Occipital lobe (tissue), 2 donors: ENCODE results near the gene DAB2. TPM values are rescaled to one million over a fixed set of nuclear protein-coding genes. Genes with fewer than 3 reads are reported as not detected.

ENCODE experiments used
- DNase-seq: peaks from one replicate; lab custom pipeline; 2025; lab: John Stamatoyannopoulos, UW
- total RNA-seq: library from RNA; depleted of rRNA; stranded (reverse); fragments of >200 nt; gene quantifications from one replicate; pipeline ENCODE4 v1.2.3, GENCODE V29; 2014

Gene DAB2
- total RNA-seq, 1 donor from 2014 or later: 23.4 TPM

DNA sequence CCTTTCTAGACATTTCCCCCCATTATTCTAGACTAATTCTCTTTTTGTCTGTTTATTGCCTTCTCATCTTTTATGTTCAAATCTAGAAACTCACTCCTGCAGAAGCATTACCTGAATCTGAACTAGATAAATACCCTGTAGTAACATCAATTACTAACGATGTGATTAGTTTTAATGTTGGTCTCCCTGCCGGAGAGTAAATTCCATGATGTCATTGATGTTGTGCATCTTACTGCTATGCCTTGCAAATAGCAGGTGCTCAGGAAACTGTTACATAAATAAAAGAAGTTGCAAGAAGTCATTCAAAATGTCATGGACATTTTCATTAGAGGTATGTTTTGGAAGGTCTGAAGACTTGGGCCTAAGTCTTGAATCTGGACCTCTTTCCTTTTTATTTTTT, 37.5 kb downstream of the DAB2 start:
- DNase-seq: no peak

DNA sequence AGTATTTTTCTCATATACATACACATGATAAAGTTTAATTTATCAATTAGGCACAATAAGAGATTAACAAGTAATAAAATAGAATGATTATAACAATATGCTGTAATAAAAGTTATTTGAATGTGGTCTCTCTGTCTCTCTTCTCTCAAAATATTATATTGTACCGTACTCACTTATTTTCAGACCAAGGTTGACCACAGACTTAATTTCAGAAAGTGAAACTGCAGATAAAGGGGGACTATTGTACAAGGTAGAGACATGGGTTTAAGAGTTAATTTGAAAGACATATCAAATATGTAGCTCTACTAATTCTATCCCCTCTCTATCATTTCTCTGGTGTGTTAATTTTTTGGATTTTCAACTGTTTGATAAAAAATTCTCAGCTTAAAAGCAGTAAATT, 40.5 kb downstream of the DAB2 start:
- DNase-seq: no peak

DNA sequence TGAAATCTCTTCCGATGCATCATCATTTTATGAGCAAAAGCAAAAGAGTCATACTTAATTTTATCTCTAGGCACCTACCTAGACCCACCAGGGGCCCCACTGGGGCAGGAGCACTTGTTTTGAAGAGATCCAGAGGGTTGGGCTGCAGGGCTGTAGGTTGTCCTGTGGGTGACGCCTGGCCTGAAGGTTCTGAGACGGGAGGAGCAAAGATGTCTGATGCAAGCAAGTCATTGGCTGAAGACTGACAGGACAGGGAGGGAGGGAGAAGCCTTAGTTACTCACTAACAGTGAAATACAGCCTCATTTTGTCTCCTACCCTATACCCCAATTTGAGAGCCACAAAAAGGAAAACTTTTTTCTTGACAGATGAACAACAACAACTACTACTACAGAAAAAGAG, 43.4 kb downstream of the DAB2 start:
- DNase-seq: no peak

DNA sequence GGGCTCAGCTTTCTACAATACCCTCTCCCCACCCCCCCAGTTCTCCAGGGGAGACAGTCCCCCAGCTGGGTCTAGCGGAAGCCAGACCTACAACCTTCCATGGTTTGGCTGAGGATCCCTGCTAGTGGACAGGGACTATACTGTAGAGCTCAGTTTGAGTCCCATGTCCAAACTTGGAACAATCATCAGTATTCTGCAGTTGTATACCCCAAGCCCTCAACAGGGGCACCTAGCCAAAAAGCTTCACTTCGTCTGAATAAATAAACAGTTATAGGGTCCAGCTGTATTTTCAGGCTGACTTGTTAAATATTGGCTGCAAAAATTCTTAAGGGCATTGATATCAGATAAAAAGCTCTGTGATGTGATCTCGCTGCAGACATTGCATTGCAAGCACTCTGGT, 45.1 kb downstream of the DAB2 start:
- DNase-seq: no peak

DNA sequence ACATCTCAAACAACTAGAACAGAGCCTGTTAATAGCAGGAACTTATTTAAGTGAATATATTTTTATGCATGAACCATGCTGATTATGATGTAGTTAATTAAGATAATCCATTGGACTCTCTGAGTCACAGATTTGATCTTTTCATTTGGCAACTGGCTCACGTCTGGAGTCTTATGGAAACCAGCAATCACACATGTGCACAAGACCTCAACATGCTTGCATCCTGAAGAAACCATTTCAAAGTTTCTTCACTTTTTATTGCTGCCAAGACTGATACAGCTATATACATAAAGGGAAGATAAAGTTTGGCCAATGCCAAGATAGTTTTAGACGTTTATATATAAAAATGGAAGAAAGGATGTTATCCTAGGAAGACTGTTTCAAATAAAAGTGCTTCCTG, 47.2 kb downstream of the DAB2 start:
- no peak for DNase-seq

DNA sequence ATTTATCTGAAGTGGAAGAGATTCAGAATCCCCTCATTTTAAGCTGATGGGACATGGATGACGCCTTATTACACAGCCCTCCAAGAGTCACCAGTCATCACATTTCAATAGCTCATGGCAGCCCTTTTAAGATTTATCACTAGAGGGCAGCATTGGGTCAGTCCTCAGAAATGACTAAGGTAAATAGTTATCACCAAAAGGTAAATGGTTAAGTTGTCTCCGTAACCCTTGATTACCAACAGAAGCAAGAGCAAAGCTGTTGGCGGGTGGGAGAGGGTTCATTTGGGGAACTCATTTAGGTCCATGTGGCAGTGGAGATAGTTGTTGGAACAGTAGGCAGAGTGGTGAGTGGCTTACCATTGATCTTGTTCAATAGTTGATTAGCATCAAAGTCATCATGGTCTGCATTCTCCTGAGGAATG, 48.5 kb downstream of the DAB2 start:
- DNase-seq: no peak

DNA sequence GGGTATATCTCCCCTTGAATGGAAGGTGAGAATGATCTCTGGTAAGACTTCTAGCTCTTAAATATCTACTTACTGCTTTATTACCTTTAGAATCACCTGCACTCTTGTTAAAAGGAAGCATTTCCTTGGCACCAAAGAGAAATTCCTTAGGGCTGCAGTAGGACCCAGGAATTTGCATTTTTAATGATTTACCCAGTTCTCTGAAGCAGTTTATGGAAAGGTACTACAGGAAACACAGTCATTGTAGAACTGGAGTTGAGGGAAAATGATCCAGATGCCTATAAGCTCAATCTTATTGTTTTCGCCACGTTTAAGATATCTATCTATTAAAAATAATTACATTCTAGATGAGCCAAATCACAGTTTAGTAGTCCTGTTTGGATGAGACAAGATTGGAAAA, 51.0 kb downstream of the DAB2 start:
- DNase-seq: no peak

DNA sequence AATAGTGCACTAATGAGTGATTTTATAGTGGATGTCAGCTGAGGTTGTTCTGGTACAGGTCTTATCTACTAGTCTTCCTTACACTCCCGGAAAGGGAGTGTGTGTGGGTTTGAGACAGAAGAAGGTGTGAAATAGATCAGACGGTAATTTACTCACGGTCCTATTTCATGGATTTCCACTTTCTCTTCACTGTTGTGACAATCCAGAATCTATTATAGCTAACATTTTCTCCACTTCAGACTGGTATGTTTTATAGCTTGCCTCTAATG, 53.5 kb downstream of the DAB2 start:
- no peak for DNase-seq

DNA sequence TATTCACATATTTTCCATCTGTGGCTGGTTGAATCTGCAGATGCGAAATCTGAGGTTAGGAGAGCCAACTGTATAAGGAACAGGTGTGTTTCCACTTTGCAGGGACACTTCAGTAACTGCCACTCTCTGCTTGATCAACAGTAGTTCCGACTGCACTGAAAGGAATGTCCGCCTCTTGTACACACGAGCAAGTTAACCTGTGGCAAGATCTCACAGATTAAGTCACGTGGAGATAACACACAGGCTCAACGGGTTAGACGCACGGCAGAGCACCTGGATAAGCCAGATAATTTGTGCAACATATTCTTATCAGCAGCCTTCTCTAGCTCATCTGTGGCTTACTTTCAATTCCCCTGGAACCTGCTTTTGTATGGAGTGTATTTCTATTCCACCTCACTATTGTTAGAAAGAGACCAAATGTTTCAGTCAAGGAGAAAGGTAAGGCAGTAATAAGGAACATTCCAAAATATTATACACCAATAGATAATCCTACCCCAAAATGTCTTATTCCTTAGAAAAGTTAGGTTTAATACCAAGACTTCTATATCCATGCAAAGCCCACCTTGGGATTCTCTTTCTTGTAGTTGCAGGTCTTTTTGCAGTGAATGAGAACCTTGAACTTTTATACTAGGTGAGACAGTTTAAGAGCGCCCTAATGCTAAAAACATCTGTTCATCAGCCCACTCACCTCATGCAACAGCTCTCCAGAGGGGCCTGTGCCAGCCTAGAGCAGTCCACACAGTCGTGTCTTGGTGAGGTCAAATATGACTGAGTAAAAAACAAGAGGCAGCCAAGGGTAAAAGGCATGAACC, 54.0 kb downstream of the DAB2 start:
- no peak for DNase-seq

DNA sequence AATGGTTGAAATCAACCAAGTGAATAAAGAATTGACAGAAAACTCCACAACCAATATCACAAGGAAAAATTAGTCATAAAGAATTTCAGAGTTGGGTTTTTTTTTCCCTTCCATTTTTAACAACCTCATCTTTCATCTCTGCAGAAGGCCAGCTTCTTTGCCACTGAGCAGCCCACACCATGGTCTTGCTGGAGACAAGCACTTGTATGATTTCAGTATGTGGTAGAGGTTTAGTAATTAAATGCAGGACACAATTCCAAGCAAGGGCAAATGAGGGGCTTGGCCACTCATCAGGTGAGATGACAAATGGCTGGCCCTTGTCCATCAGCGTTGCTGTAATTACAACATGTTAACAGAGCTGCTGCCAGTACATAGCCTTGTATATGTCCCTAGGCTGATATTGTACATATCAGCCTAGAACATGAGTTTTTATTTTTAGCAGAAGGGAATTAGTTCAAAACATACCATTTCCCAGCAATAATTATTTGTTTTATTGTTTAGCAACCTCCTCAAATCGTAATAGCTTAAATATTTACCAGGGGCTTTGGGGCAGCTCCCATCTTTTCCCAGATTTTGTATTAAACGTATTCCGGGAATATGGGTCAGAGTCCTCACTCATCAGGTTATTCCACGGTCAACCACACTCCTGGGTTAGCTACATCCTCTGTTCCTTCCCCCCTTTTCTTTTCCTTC, 55.5 kb downstream of the DAB2 start:
- no peak for DNase-seq

DNA sequence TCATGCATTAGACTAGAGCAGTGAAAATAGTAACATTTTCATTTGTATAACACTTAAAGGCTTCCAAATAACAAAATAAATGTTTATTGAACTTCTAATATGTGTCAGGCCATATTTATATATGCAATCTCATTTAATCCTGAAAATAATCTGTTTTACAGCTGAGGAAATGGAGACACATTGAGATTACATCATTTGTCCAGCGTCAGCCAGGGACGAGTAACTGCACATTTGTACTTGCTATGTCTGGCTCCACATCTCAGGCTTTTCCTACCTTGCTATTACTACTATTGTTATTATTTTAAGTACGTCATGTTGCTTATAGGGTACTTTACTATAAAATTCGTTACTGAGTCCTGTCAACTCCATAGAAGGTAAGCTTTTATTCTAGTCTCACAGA, 56.7 kb downstream of the DAB2 start:
- no peak for DNase-seq

DNA sequence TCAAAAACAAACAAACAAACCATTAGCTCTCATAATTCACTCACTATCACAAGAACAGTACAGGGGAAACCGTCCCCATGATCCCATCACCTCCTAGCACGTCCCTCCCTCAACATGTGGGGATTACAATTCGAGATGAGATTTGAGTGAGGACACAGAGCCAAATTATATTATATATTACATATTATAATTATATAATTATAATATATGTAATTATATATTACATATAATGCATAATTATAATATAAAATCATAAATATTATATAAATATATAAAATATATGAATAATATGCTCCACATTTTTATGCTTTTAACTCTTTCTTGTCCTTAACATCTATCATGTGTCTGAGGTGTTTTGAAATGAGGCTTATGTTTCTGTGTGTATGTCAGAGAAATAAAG, 57.1 kb downstream of the DAB2 start:
- DNase-seq: no peak

DNA sequence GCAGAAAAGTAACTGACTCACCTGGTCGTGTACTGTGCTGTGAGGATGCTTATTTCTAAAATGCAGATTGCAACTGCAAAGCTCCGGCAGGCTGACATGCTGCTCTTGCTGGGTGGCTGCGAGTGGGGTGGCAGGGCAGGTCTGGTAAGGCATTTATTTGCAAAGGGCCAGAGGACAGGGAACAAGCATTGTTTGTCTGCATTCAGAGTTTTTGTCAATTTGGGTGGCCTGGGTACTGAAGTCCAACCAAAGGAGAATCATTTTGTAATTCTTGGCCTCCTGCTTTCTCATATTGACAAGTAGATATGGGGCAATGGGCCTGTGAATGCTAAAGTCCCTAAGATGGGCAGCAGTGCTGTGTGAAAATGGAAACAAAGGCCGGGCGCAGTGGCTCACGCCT, 60.4 kb downstream of the DAB2 start, which contains the start of gene C9:
C9 (minus strand) TSS at position 129 of the 400 bp plus-strand sequence; CDS start at position 98, 31 bp downstream.
- no peak for DNase-seq

DNA sequence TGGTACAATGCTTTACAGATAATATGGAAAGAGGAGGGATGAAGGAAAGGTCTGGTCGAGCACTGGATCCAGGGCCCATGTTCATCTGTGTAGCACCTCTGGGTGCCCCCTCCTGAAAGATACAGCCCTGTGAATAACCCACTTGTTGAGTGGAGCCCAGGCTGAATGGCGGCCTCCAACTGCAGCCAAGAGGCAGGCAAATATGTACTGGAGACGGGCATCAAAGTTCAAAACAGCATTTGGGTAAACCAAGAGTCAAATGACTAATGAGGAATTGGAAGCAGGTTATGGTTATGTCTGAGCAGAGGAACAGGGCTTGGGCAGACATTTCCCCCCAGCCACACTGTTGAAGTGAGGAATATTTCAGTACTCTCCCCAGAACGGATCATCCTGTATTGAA, 61.6 kb downstream of the DAB2 start:
- no peak for DNase-seq

DNA sequence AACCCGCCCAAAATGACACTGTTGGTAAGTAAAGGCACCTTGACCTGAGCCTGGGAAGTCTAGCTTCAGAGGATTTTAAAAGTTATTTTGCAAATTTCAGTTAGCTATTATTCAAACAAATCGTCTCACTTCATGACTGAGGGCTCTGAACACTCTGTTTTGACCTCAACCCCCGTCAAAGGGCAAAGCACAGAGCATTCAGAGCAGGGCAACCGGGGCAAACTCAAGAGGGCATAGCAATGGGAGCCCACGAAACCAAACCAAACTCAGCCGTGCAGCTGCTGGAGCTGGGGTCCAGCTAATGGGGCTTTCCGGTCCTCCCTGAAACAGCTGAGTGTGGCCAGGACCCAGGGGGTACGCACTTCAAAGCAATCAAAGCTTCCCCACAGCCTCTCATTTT, 62.1 kb downstream of the DAB2 start:
- no peak for DNase-seq

DNA sequence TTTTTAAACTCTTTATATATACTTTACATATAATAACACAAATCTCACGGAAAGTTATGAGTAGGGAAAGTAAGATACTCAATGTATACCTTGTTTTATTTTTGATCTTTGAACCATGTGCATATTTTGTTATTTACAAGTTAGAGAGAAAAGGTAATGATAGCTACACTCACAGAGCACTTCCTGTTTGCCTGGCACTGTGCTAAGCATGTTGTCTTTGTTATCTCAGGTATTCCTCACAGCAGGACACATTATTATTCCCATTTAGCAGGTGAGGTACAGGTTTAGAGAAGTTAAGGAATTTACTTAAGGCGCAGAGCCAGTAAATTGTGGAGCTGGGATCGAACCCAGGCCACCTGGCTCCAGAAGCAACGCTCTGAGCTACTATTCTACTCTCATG, 63.5 kb downstream of the DAB2 start:
- no peak for DNase-seq

DNA sequence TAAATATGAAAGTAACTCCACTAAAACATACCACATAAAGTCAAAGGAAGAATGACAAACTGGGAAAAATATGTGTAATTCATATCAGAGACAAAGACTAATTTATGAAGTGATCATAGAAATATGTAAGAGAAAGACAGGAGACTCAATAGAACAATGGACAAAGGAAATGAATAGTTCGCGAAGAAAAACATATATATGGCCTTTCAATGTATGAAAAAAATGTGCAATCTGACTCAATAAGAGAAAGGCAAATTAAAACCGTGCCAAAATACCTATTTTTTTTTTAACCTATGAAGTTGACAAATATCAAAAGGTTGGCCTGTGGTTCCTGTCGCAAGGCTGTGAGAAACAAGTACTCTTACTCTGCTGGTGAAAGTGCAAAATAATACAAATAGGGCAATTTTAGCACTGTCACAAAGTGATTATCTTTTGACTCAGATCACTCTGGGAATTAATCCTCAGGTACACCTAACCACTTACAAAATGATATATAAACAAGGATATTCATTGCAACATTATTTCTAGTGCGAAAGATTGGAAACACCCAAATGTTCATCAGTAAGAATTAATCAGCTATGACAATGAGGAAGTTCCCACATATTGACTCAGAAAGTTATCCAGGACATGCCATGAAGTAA, 64.2 kb downstream of the DAB2 start:
- no peak for DNase-seq

DNA sequence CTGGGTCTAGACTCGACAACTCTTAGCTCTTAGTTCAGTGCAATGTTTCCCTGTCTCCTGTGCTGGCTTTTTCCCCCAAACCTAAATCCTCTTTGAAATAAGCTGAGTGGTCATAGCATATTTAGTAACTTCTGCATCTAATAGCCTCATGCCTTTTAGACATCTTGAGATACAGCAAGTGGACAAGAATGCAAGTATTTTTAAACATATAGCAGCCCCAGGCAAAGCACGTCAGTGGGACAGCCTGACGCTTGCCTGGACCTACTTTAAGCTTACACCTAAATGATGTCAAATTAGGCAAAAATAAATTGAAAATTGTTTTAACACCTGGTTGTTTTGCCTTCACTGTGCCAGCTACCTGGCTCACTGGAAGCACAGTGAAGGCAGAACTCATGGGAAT, 68.5 kb downstream of the DAB2 start:
- DNase-seq: no peak

DNA sequence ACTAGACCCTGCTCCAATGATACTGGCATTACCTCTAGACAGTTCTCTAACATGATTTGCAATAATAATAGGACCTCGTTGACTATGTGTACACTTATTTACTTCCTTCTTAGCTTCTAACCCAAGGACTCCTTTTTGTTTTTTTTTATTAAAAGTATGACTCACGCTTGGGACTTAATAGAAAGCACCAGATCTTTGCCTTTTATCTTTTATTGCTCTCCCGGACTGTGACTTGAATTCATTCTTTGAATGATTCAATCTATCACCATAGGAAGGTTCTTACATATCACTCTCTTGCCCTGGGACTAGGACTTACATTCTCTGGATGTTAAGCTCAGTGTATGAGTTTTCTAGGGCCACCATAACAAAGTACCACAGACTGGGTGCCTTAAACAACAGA, 69.5 kb downstream of the DAB2 start:
- DNase-seq: no peak

DNA sequence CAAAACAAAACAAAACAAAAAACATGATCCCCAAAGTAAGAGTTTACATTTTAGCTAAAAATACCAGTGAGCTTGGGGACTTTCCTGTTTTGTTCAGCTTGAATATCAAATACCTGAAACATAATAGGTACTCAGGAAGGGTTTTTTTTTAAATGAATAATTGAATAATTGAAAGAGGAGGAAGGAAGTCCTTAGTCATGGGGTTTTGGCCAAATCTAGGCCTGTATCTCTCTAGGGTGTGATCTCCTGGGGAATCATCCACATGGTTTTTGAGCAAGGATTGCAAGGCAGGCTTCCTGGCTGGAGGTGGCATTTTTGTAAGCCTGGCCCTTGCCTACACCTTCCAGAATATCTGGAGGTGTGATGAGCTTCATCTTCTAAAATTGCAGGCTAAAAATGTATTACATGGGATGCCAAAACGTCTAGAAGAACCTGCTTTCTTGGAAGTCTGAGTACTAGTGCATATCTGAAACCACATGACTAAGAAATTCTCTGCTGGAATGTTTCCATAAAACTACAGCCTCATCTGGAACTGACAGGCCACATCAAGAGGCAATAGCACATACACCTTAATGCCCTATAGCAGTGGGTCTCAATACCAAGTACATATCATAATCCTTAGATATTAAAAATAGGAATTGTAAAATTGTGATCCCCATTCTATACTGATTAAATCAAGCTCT, 70.9 kb downstream of the DAB2 start:
- no peak for DNase-seq

DNA sequence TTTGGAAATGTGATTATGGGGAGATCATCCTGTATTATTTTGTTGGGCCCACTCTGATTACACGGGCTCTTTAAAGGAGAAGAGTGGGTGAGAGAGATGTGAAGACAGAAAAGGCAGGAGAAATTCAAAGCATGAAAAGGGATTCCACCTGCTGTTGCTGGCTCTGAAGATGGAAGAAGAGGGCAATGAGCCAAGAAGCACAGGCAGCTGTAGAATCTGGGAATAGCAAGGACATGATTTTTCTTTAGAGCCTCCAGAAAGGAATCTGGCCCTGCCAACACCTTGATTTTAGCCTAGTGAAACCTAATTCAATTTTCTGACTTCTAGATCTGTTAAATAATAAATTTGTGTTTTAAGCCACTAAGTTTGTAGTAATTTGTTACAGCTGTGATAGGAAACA, 71.8 kb downstream of the DAB2 start:
- no peak for DNase-seq

DNA sequence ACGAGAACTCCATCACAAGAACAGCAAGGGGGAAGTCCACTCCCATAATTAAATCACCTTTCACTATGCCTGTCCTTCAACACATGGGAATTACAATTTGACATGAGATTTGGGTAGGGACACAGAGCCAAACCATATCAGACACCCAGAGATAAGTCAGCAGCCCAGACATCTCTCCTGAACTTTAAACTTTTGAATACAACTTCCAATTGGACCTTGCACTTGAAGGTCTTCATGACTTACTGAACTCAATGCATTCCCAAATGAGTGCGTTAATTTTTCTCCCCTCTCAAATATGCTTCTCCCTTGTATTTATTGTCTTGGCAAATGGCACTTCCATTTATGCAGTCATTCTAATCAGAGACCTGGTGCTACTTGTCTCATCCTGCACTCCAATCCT, 72.6 kb downstream of the DAB2 start:
- no peak for DNase-seq
